ENCODE data around the gene AUNIP.

The AUNIP gene

DNA sequence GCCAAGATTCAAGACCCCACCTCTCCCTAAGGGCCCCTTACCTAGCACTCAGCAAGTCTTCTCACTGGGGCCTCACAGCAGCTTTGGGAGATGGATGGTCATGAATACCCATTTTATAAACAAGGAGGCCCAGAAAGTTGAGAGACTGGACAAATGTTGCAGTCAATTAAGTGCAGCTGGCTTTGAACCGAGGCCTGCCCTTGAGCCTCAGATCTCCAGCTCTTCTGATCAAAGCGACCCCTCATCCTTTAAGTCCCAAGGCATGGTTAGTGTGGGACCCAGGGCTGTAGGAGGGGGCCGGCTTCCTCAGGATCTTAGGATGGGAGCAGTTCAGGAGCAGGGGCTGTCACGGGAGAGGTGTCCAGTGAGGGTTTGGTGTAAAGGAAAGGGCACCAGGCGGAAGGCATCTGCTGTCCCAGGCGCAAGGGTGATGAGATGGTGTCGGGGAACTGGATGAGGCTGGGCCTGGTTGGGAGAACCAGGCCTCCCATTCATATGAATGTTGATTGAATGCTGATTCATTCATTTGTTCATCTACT is 44.6 kb downstream of the AUNIP start:
- peaks cover 15% of the 10 kb centered on the region; the same call in 1 of the 2 replicates for H3K4me1 ChIP-seq (ENCODE audit: insufficient read depth, low read length)
- H3K4me3 ChIP-seq (ENCODE audit: low read length): no peak overlapping the region
- WGBS: 94% methylated on average over 7 of the region's 7 CpGs
- H3K9ac ChIP-seq (ENCODE audit: low read depth, low read length): no peak overlapping the region
- H3K27me3 ChIP-seq (ENCODE audit: insufficient read depth, low read length): no peaks in the 10 kb centered on the region
- no peaks in the 10 kb centered on the region for H3K9me3 ChIP-seq (ENCODE audit: insufficient read depth, low read depth, low read length)
- peaks cover 38% of the 10 kb centered on the region for H3K36me3 ChIP-seq (ENCODE audit: insufficient read depth, low read length)
- H3K27ac ChIP-seq (ENCODE audit: low read depth, low read length): no peak overlapping the region

DNA sequence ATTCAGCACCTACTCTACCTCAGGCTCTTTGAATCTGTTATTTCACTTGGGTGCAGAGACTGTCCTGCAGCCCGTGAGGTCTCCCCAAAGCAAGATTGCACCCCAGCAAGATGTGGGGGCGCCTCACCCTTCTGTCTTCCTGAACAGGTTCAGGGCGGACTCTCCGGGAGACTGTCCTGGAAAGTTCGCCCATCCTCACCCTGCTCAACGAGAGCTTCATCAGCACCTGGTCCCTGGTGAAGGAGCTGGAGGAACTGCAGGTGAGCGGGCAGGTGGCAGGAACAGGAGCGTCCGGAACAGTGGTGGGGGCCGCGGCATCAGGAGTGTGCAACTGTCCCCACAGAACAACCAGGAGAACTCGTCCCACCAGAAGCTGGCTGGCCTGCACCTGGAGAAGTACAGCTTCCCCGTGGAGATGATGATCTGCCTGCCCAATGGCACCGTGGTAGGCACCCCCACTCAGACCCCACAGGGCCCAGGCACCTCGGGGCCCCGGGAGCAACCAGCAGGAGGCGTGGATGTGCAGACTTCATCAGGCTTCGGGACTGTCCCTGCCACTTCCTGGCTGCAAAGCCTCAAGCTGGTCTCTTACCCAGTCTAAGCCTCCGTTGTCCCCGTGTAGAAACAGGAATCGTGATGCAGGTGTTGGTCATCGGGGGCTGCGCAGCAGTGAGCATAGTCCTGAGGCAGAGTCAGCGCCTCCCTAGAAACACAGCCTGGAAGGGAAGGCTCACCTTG is 45.4 kb downstream of the AUNIP start:
- whole genome bisulfite sequencing: 94% methylated on average over 24 of the region's 24 CpGs
- Histone ChIP-seq H3K9ac (ENCODE audit: low read depth, low read length) (no peak overlapping the region), H3K36me3 (ENCODE audit: insufficient read depth, low read length) (peaks cover 45% of the 10 kb centered on the region), H3K27me3 (ENCODE audit: insufficient read depth, low read length) (no peaks in the 10 kb centered on the region), H3K9me3 (ENCODE audit: insufficient read depth, low read depth, low read length) (no peaks in the 10 kb centered on the region), H3K4me1 (ENCODE audit: insufficient read depth, low read length) (peaks cover 12% of the 10 kb centered on the region; the same call in 1 of the 2 replicates), H3K4me3 (ENCODE audit: low read length) (no peak overlapping the region), H3K27ac (ENCODE audit: low read depth, low read length) (no peak overlapping the region)

DNA sequence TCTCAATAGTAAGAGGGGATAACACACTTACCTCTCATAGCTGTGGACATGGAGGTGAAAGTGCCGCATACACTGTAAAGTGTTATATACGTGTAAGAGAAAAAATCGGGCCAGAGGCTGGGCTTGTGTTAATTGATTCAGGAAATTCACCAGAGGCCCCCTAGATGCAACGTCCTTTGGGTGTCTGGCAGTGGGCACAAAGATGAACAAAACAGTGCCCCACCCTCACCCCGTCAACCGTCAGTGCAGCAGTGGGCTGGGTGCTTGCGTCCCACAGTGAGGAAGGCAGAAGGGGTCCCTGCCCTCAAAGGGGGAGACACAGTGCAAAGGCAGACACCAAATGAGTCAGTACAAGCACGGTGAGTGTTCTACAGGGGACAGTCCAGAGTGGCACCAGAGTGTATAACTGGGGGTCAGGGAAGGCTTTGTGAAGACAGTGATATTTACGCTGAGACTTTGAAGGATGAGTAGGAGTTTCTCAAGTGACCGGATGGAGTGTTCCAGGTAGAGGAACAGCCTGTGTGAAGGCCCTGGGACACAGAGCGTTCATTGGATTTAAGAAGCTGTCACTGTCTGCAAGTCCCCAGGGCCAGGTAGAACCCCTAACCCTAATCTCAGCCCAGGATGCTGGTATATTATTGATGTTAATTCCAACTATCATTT is 46.1 kb downstream of the AUNIP start:
- Histone ChIP-seq H3K9me3 (ENCODE audit: insufficient read depth, low read depth, low read length) (no peaks in the 10 kb centered on the region), H3K4me1 (ENCODE audit: insufficient read depth, low read length) (peaks cover 5% of the 10 kb centered on the region; the same call in 1 of the 2 replicates), H3K27me3 (ENCODE audit: insufficient read depth, low read length) (no peaks in the 10 kb centered on the region), H3K9ac (ENCODE audit: low read depth, low read length) (no peak overlapping the region), H3K36me3 (ENCODE audit: insufficient read depth, low read length) (peaks cover 45% of the 10 kb centered on the region), H3K4me3 (ENCODE audit: low read length) (no peak overlapping the region), H3K27ac (ENCODE audit: low read depth, low read length) (no peak overlapping the region)
- WGBS: 91% methylated on average over 11 of the region's 11 CpGs

DNA sequence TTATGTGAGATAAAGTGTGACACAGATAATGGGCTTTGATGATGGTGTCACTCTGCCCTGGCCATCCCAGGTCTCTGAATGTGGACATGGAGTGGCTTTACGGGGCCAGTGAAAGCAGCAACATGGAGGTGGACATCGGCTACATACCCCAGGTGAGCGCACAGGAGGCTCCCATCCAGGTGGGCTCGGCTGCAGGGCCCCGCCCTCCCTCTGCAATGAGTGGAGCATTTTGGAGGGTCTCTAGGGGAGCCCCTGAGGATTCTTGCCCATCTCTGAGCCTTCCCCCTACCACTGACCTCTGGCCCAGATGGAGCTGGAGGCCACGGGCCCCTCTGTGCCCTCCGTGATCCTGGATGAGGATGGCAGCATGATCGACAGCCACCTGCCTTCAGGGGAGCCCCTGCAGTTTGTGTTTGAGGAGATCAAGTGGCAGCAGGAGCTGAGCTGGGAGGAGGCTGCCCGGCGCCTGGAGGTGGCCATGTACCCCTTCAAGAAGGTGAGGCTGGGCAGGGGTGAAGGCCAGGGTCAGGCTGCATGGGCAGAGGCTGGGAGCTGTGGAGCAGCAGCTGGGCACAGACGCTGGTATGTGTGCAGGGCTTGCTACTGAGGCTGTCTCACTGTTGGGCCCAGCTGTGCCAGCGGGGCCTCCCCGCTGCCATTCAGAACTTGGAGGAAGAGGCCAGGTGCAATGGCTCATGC is 47.7 kb downstream of the AUNIP start:
- Histone ChIP-seq H3K4me1 (ENCODE audit: insufficient read depth, low read length) (no peaks in the 10 kb centered on the region), H3K9ac (ENCODE audit: low read depth, low read length) (no peak overlapping the region), H3K9me3 (ENCODE audit: insufficient read depth, low read depth, low read length) (no peaks in the 10 kb centered on the region), H3K36me3 (ENCODE audit: insufficient read depth, low read length) (peaks cover 53% of the 10 kb centered on the region), H3K27me3 (ENCODE audit: insufficient read depth, low read length) (no peaks in the 10 kb centered on the region), H3K27ac (ENCODE audit: low read depth, low read length) (no peak overlapping the region), H3K4me3 (ENCODE audit: low read length) (no peak overlapping the region)
- 94% methylated on average over 13 of the region's 13 CpGs for WGBS

DNA sequence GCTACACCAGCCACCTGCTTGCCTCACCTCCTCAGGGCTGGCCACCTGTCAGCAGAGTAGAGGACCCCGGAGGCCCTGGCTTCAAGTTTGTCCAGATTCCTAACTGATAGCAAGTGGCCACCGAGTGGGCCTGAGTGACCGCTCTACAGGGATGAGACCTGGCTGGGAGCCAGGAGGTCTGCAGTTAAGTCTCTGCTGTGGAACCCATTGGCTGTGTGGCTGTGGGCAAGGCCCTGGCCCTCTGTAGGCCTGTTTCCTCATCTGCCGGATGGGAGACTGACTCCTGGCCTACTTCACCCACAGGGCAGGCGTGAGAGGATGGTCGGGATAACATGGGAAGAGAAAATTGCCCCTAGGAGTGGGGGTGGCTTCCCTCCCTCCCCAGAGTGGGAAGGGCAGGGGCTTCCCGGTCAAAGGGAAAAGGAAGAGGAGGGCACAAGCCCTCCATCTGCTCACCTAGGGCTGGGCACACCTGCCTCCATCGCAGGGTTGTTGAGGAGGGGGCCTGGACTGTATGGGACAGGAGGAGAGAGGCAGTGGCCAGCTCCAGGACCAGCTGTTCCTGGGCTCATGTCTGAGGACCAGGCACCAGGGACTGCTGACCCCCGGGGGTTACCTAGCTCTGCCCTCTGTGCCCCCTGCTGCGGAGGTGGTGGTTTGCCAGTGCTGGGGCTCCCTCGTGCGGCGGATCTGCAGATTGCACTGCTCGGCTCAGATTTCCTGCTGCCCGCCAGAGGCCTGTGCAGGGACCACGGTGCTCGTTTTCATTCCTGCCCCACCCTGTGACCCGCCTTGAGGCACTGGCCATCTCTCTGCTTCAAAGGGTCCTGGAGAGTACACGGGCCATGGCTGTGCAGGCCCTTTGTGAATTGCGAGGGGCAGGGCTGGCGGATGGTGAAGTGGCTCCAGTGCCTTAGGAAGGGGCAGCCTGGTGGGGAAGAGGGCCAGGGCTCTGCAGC is 48.6 kb downstream of the AUNIP start:
- Histone ChIP-seq H3K4me3 (ENCODE audit: low read length) (no peak overlapping the region), H3K36me3 (ENCODE audit: insufficient read depth, low read length) (peaks cover 59% of the 10 kb centered on the region), H3K27me3 (ENCODE audit: insufficient read depth, low read length) (no peaks in the 10 kb centered on the region), H3K27ac (ENCODE audit: low read depth, low read length) (no peak overlapping the region; the same call in 1 of the 2 replicates), H3K9me3 (ENCODE audit: insufficient read depth, low read depth, low read length) (no peaks in the 10 kb centered on the region), H3K9ac (ENCODE audit: low read depth, low read length) (no peak overlapping the region), H3K4me1 (ENCODE audit: insufficient read depth, low read length) (no peaks in the 10 kb centered on the region)
- 48% methylated on average over 21 of the region's 21 CpGs for WGBS

DNA sequence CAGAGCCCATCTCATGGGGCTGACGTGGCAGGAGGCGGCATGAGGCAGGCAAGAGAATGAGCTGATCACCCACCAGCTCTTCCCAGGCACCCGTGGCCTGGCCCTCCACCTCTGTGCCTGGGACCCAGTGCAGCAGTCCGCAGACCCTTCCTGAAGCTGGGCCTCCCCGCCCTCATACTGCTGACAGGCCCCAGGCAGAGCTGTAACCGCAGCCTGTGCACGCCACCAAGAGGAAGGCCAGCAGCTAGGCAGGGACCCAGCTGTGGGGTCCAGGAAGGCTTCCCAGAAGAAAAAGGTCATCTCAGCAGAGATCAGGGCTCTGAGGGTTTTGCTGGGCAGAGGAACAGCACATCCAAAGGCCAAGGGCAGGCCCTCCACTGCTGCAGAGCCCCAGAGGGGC is 49.3 kb downstream of the AUNIP start:
- Histone ChIP-seq H3K9me3 (ENCODE audit: insufficient read depth, low read depth, low read length) (no peaks in the 10 kb centered on the region), H3K9ac (ENCODE audit: low read depth, low read length) (no peak overlapping the region), H3K4me1 (ENCODE audit: insufficient read depth, low read length) (no peaks in the 10 kb centered on the region), H3K36me3 (ENCODE audit: insufficient read depth, low read length) (peaks cover 63% of the 10 kb centered on the region), H3K4me3 (ENCODE audit: low read length) (no peak overlapping the region), H3K27ac (ENCODE audit: low read depth, low read length) (peak overlapping the region; percentile 13; the same call in 1 of the 2 replicates), H3K27me3 (ENCODE audit: insufficient read depth, low read length) (no peaks in the 10 kb centered on the region)
- 91% methylated on average over 7 of the region's 7 CpGs for WGBS

DNA sequence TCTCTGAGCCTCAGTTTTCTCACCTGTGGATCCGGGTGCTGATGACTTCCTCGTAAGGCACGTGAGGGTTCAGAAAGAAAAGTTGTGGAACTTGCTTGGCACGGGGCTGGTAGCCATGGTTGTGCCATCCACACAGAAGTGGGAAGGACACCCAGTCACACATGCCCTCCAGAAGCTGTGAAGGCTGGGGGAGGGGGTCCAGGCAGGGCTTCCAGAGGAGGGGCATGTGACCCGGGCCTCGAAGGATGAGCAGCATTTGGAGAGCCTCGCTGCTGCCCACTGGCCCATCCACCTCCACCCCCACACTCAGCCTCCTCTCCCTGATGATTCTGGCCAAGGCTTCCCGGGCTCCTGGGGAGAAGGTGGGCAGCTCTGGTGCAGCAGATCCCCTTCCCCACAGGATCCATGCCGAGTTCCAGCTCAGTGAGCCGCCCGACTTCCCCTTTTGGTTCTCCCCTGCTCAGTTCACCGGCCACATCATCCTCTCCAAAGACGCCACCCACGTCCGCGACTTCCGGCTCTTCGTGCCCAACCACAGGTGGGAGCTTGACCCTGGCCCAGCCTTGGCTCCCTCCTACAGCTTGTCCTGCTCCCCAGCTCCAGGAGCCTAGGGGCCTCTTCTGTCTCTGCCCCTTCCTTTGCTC is 49.9 kb downstream of the AUNIP start:
- peaks cover 63% of the 10 kb centered on the region for H3K36me3 ChIP-seq (ENCODE audit: insufficient read depth, low read length)
- no peaks in the 10 kb centered on the region for H3K4me1 ChIP-seq (ENCODE audit: insufficient read depth, low read length)
- H3K9me3 ChIP-seq (ENCODE audit: insufficient read depth, low read depth, low read length): no peaks in the 10 kb centered on the region
- no peaks in the 10 kb centered on the region for H3K27me3 ChIP-seq (ENCODE audit: insufficient read depth, low read length)
- WGBS: 91% methylated on average over 18 of the region's 18 CpGs
- no peak overlapping the region for H3K4me3 ChIP-seq (ENCODE audit: low read length)
- H3K27ac ChIP-seq (ENCODE audit: low read depth, low read length): peak overlapping the region; percentile 13; the same call in 1 of the 2 replicates
- no peak overlapping the region for H3K9ac ChIP-seq (ENCODE audit: low read depth, low read length)

DNA sequence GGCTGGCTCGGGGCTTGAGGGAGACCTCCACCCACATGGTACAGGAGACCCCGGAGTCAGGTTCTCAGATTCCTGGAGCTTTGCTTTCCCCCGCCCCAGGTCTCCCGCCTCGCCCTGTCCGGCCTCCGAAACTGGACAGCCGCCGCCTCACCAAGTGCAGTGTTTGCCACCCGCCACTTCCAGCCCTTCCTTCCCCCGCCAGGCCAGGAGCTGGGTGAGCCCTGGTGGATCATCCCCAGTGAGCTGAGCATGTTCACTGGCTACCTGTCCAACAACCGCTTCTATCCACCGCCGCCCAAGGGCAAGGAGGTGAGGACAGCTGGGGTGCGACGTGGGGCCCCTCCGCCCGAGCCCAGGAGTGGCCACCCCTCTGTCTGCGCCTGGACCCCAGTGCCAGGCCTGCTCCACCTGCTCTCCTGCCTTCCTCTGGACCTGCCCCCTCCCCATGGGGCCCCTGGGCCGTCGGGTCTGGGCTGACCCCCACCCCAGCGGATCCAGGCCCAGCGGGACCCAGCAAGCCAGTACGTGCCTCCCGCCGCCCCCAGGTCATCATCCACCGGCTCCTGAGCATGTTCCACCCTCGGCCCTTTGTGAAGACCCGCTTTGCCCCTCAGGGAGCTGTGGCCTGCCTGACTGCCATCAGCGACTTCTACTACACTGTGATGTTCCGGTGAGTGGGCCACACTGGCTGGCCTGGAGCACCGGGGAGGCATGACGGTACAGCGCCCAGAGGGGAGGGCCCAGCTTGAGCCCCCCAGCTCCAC is 50.6 kb downstream of the AUNIP start:
- Histone ChIP-seq H3K27me3 (ENCODE audit: insufficient read depth, low read length) (no peaks in the 10 kb centered on the region), H3K9me3 (ENCODE audit: insufficient read depth, low read depth, low read length) (no peaks in the 10 kb centered on the region), H3K9ac (ENCODE audit: low read depth, low read length) (no peak overlapping the region), H3K36me3 (ENCODE audit: insufficient read depth, low read length) (peaks cover 56% of the 10 kb centered on the region), H3K4me1 (ENCODE audit: insufficient read depth, low read length) (peaks cover 4% of the 10 kb centered on the region; the same call in 1 of the 2 replicates), H3K27ac (ENCODE audit: low read depth, low read length) (no peak overlapping the region), H3K4me3 (ENCODE audit: low read length) (no peak overlapping the region)
- 95% methylated on average over 34 of the region's 34 CpGs for WGBS

DNA sequence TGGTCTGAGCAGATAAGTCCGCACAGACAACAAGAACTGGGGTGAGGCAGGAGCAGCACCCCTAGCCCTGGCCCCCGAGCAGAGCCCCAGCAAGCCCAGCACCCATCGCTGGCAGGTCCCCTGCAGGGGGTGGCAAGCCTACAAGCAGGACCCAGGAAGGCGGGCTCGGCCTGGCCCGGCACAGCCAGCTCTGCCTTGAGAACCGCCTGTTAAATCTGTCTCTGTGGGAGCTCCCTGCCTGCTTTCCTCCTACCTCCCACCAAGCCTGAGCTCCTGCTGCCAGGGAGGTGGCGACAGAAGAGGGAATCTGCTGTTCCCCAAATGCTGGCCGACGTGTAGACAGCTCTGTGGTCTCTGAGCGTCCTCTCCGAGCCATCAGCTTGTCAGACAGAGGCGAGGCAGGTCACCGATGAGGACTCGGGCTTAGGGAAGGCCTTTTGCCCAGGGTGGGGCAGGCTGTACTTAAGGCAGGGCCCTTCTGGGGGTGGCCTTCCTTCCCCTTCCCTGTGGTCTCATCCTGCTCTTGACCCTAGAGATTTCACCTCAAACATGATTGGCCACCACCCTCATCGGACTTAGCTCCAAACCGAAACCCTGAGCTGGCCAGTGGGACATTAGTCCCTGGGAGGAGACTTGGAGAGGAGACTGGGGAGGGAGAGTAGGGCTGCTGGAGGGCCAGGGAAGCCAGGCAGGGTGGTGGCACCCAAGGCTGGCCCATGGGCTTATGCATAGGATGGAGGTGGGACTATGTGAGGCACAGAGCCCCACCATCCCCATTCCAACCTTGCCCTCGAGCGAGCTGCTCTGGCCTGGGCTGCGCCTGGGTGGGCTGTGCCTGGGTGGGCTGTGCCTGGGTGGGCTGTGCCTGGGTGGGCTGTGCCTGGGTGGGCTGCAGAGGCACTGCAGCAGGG is 51.5 kb downstream of the AUNIP start:
- H3K27ac ChIP-seq (ENCODE audit: low read depth, low read length): no peak overlapping the region
- no peaks in the 10 kb centered on the region for H3K9me3 ChIP-seq (ENCODE audit: insufficient read depth, low read depth, low read length)
- peaks cover 4% of the 10 kb centered on the region; the same call in 1 of the 2 replicates for H3K4me1 ChIP-seq (ENCODE audit: insufficient read depth, low read length)
- H3K27me3 ChIP-seq (ENCODE audit: insufficient read depth, low read length): no peaks in the 10 kb centered on the region
- 94% methylated on average over 20 of the region's 20 CpGs for WGBS
- peaks cover 51% of the 10 kb centered on the region for H3K36me3 ChIP-seq (ENCODE audit: insufficient read depth, low read length)
- no peak overlapping the region for H3K9ac ChIP-seq (ENCODE audit: low read depth, low read length)
- no peak overlapping the region for H3K4me3 ChIP-seq (ENCODE audit: low read length)

Data from HUES64 (cell line).